ENCODE results near the gene RND3.

DNA sequence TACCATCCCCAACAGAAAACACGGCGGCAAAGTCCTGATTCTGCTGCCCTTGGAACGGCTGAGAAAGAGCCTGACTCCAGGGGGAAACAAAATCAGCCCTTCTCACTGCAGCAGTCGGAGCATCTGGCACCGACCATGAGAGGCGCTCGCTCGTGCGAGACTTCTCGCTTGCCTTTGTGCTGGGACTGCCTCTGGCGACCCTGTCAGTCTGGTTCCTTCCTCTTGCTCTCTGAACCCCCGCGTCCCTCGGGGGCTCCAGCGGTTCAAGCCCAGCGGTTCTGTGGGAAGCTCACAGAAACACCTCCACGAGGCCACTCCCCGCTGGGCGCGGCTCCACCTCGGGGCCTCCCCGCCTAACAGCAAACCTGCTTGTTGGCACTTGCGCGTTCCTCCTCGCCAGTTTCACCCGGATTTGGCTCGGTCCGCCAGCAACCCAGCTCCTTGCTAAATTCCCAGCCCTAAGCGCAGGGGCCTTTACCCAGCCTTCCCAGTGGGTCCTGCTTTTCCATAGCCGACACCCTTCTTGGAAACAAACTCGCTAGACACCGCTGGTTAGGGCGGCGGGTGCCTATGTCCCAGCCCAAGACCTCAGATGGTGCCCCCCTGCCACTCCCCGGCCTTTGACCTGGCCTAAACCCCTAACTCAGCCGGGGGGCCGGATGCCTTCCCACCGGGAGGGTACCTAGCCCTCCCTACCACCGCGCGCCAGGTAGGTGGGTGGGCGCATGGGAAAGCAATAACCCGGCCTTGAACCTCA lies 2.2 kb downstream of the RND3 start:
- TF ChIP-seq SP1 (IDR thresholded peaks at IDR 0.05; ENCODE audit: low read depth, low read length) (no peak), POLR2A (IDR thresholded peaks at IDR 0.05; ENCODE audit: low read depth, low read length) (no peak), POLR2AphosphoS5 (IDR thresholded peaks at IDR 0.05; ENCODE audit: low read length) (no peak), CTCF (IDR thresholded peaks at IDR 0.05 in 2 of 3, conservative IDR thresholded peaks at IDR 0.05 in 1 of 3; ENCODE audit: control insufficient read depth in 2 of 3, extremely low read depth in 1 of 3, insufficient read depth in 1 of 3, low read depth in 3 of 3, low read length in 3 of 3) (peak in 2 of 3 experiments; percentile 3 to 10; a peak in 1 of 6 replicates), SMC3 (IDR thresholded peaks at IDR 0.05; ENCODE audit: borderline replicate concordance, low read length) (no peak), ESRRA (IDR thresholded peaks at IDR 0.05; ENCODE audit: low read length) (no peak), FOS (IDR thresholded peaks at IDR 0.05; ENCODE audit: borderline replicate concordance, extremely low read depth, insufficient read length) (no peak), YBX1 (IDR thresholded peaks at IDR 0.05) (no peak), CREM (IDR thresholded peaks at IDR 0.05; ENCODE audit: low read depth) (no peak), JUNB (IDR thresholded peaks at IDR 0.05) (no peak), TBL1XR1 (IDR thresholded peaks at IDR 0.05; ENCODE audit: low read depth, low read length) (no peak)
- TF ChIP-seq, protein P1, sequence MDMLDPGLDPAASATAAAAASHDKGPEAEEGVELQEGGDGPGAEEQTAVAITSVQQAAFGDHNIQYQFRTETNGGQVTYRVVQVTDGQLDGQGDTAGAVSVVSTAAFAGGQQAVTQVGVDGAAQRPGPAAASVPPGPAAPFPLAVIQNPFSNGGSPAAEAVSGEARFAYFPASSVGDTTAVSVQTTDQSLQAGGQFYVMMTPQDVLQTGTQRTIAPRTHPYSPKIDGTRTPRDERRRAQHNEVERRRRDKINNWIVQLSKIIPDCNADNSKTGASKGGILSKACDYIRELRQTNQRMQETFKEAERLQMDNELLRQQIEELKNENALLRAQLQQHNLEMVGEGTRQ (IDR thresholded peaks at IDR 0.05; ENCODE audit: borderline replicate concordance, low read depth, low read length): no peak
